Fibroblast of the aortic adventitia (primary cell): ENCODE results near the gene RASGEF1C. TPM values are rescaled to one million over a fixed set of nuclear protein-coding genes. Genes with fewer than 3 reads are reported as not detected.

Source experiments
- DNase-seq: peaks from one replicate; pipeline ENCODE4 v3.0.0-alpha.2; 2010; ENCODE audit warnings: low read depth
- H3K4me3 ChIP-seq: 2 replicates; pipeline ENCODE4 v1.5.1; 2011; ENCODE audit warnings: low read depth, mild to moderate bottlenecking, control low read depth, low read length, moderate library complexity
- total RNA-seq: library from RNA; depleted of rRNA; stranded (reverse); fragments of >200 nt; gene quantifications from 2 replicates; pipeline ENCODE4 v1.2.3, GENCODE V29; 2012; ENCODE audit warnings: low replicate concordance
- TF ChIP-seq, protein P1 (sequence below): IDR thresholded peaks from 2 replicates; pipeline ENCODE4 v1.5.1; 2011; ENCODE audit warnings: mild to moderate bottlenecking, low read length, control low read depth, inconsistent platforms; ENCODE audit not compliant: insufficient read depth

RASGEF1C gene
- not detected in 2 replicates for total RNA-seq

DNA sequence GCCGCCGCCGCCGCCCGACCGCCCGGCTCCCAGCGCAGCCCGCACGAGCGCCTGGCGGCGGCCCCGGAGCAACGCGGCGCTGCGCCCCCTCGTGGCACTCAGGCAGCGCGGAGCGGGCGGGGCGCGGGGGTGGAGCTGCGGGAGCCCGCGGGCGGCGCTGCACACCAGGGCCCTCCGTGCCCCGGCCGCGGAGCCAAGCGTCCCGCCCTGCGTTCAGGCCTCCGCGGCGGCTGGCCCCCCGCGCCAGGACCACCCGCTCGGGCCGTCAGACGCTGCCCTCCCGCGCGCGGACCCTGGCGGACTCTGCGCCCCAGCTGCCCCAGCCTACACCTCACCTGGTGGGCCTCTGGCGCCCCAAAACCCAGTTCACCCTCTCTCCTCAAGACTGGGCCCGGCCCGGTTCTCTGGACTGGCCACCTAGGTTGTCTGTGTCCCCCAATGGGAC is at the start of gene RASGEF1C:
Gene RASGEF1C, minus strand, starts transcription at position 75 of the 445 bp plus-strand sequence. CDS start 71,159 bp downstream, outside the sequence.
- peak within 1 kb of the TSS; percentile 44 for H3K4me3 ChIP-seq
- TF ChIP-seq, protein P1, sequence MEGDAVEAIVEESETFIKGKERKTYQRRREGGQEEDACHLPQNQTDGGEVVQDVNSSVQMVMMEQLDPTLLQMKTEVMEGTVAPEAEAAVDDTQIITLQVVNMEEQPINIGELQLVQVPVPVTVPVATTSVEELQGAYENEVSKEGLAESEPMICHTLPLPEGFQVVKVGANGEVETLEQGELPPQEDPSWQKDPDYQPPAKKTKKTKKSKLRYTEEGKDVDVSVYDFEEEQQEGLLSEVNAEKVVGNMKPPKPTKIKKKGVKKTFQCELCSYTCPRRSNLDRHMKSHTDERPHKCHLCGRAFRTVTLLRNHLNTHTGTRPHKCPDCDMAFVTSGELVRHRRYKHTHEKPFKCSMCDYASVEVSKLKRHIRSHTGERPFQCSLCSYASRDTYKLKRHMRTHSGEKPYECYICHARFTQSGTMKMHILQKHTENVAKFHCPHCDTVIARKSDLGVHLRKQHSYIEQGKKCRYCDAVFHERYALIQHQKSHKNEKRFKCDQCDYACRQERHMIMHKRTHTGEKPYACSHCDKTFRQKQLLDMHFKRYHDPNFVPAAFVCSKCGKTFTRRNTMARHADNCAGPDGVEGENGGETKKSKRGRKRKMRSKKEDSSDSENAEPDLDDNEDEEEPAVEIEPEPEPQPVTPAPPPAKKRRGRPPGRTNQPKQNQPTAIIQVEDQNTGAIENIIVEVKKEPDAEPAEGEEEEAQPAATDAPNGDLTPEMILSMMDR, result peak; percentile 44
- DNase-seq, result peak; percentile 47

DNA sequence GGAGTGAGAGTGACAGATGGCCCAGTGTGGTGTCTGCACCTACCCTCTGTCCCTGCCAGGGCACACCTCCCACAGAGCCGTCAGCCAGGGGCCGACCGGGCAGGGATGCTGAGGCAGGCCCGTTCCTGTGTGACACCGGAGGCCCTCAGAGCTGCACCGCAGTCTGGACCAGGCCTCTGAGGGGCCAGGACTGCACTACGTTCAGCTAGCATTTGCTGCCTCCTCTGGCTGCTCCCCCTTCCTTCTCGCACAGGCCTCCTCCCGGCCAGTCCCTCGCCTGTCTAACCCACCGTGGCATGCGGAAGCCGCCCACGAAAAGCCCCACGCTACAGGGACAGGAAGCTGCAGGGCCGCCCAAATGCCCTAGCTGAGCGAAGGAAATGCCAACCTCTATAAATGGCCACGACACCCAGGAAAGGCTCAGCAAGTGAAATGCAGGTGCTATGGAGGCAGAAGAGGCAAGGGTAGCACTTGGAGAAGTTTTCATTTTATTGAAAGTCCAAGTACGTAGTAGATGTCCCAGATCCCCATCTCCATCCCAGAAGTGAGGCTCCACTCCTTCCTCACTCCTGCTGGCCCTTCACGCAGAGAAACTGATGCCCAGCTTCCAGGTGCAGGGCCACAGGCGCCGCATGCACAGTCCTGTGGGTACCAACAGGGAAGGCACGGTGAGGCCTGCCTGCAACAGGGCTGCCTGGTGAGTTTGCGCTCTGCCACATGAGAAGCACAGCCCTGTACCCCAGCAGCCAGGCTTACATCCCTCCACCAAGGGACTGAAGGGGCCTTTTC is 44.2 kb upstream of the RASGEF1C start:
- no peak for DNase-seq
- TF ChIP-seq, protein P1, result no peak
- H3K4me3 ChIP-seq, result no peak overlapping the region

- no peak for DNase-seq
- TF ChIP-seq, protein P1, result no peak
- no peak overlapping the region for H3K4me3 ChIP-seq
Observed at GRCh38 chr5:180251887-180252286, 42.9 kb upstream of the RASGEF1C start.

DNA sequence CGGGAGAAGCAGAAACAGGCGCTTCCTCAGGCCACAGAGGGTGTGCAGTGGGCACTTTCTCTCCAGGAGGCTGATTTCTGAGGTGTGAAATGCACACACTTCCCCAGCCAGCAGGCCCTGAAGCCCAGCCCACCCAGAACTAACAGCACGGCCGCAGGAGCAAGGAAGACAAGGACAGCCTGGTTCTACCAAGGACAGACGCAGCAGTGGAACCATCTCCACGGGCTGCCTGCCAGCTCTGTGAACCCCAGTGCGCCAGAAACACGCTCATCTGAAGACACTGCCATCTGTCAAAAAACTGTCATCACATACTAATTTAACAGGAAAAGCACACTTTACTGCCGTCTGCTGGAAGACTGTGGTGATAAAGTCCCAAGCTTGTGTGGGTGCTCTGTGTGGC is 42.1 kb upstream of the RASGEF1C start:
- no peak overlapping the region for H3K4me3 ChIP-seq
- no peak for DNase-seq
- TF ChIP-seq, protein P1, result no peak

- TF ChIP-seq, protein P1, result no peak
- DNase-seq, result no peak
- no peak overlapping the region for H3K4me3 ChIP-seq
Observed at GRCh38 chr5:180250329-180250728, 41.3 kb upstream of the RASGEF1C start.

- H3K4me3 ChIP-seq, result no peak overlapping the region
- no peak for DNase-seq
- TF ChIP-seq, protein P1, result no peak
Observed at GRCh38 chr5:180241600-180241999, 32.6 kb upstream of the RASGEF1C start.
